Activated CD8-positive, alpha-beta memory T cell treated with anti-CD3 and anti-CD28 coated beads for 1 hour (primary cell): ENCODE data around the gene COPS4.
"Not testable (repeated sequence)": the region's sequence is repeated elsewhere in the genome, so short reads cannot be mapped to it uniquely, and the experiment has no call there.

Experiments used
- DNase-seq, 2 donors: peaks; one replicate each; pipeline ENCODE4 v3.0.0-alpha.2; 2020; ENCODE audit warnings: low read depth in 1 of 2; ENCODE audit errors: extremely low read depth in 1 of 2

The COPS4 gene

GRCh38 chr4:83023599-83023998, 11.4 kb upstream of the COPS4 start:
- not testable (repeated sequence) for DNase-seq

GRCh38 chr4:83024233-83024632, 10.8 kb upstream of the COPS4 start:
- no peak for DNase-seq

- DNase-seq: no peak
These were observed 9.4 kb upstream of the COPS4 start for GRCh38 chr4:83025563-83025962.

- DNase-seq: no peak
These were observed 6.0 kb upstream of the COPS4 start for GRCh38 chr4:83028976-83029375.

GRCh38 chr4:83029688-83030087, 5.3 kb upstream of the COPS4 start:
- no peak for DNase-seq

- DNase-seq: no peak
These were observed 2.1 kb downstream of the COPS4 start for GRCh38 chr4:83036991-83037665.

- DNase-seq: no peak
These were observed 5.3 kb downstream of the COPS4 start for GRCh38 chr4:83040269-83040668.

- DNase-seq: not testable (repeated sequence)
These were observed 8.2 kb downstream of the COPS4 start for GRCh38 chr4:83043157-83043556.

- DNase-seq: no peak
These were observed 8.9 kb downstream of the COPS4 start for GRCh38 chr4:83043801-83044407.

GRCh38 chr4:83046693-83047473, 11.9 kb downstream of the COPS4 start:
- DNase-seq: no peak

GRCh38 chr4:83048781-83049180, 13.8 kb downstream of the COPS4 start:
- DNase-seq: not testable (repeated sequence)

- no peak for DNase-seq
These were observed 19.9 kb downstream of the COPS4 start for GRCh38 chr4:83054928-83055327.

GRCh38 chr4:83062739-83063138, 27.8 kb downstream of the COPS4 start:
- DNase-seq: no peak

GRCh38 chr4:83065266-83065665, 30.3 kb downstream of the COPS4 start:
- no peak for DNase-seq

GRCh38 chr4:83067058-83067639, 32.2 kb downstream of the COPS4 start:
- DNase-seq: no peak

GRCh38 chr4:83071116-83071515, 36.1 kb downstream of the COPS4 start:
- DNase-seq: no peak

GRCh38 chr4:83074086-83074704, 39.2 kb downstream of the COPS4 start:
- peak in 1 of 2 donors; percentile 32 for DNase-seq

GRCh38 chr4:83074783-83075182, 39.8 kb downstream of the COPS4 start:
- DNase-seq: not testable (repeated sequence)

GRCh38 chr4:83075311-83076095, 40.5 kb downstream of the COPS4 start:
- DNase-seq: no peak

- no peak for DNase-seq
These were observed 45.6 kb downstream of the COPS4 start for GRCh38 chr4:83080561-83080960.
